ENCODE results near the gene ERICH3. TPM values are rescaled to one million over a fixed set of nuclear protein-coding genes. Genes with fewer than 3 reads are reported as not detected.
"Not testable (repeated sequence)": the region's sequence is repeated elsewhere in the genome, so short reads cannot be mapped to it uniquely, and the experiment has no call there.

Gene ERICH3
- total RNA-seq, 1 donor from 2014 or later = not detected

- no peak overlapping the region for H3K27ac Mint-ChIP-seq (ENCODE audit: unreplicated experiment)
- no peaks in the 10 kb centered on the region for H3K36me3 Mint-ChIP-seq (ENCODE audit: low read depth)
- no peak overlapping the region for H3K4me3 Mint-ChIP-seq (ENCODE audit: unreplicated experiment)
- no peaks in the 10 kb centered on the region for H3K4me1 Mint-ChIP-seq (ENCODE audit: low read depth)
- H3K9me3 Mint-ChIP-seq (ENCODE audit: low read depth) = no peaks in the 10 kb centered on the region
- DNase-seq (ENCODE audit: low spot score) = no peak
- peaks cover 18% of the 10 kb centered on the region for H3K27me3 Mint-ChIP-seq (ENCODE audit: low read depth)
- TF ChIP-seq CTCF (IDR thresholded peaks at IDR 0.05) = no peak
Measured at GRCh38 chr1:74681001-74681400, 7.4 kb upstream of the ERICH3 start.

- H3K27me3 Mint-ChIP-seq (ENCODE audit: low read depth) = peaks cover 22% of the 10 kb centered on the region
- H3K9me3 Mint-ChIP-seq (ENCODE audit: low read depth) = no peaks in the 10 kb centered on the region
- no peak overlapping the region for H3K4me3 Mint-ChIP-seq (ENCODE audit: unreplicated experiment)
- DNase-seq (ENCODE audit: low spot score) = no peak
- H3K4me1 Mint-ChIP-seq (ENCODE audit: low read depth) = no peaks in the 10 kb centered on the region
- no peak overlapping the region for H3K27ac Mint-ChIP-seq (ENCODE audit: unreplicated experiment)
- H3K36me3 Mint-ChIP-seq (ENCODE audit: low read depth) = no peaks in the 10 kb centered on the region
- TF ChIP-seq CTCF (IDR thresholded peaks at IDR 0.05) = no peak
Measured at GRCh38 chr1:74679811-74680210, 6.2 kb upstream of the ERICH3 start.

GRCh38 chr1:74677926-74678325 is 4.3 kb upstream of the ERICH3 start:
- Mint-ChIP-seq H3K4me1 (ENCODE audit: low read depth) (peaks cover 3% of the 10 kb centered on the region), H3K4me3 (ENCODE audit: unreplicated experiment) (no peak overlapping the region), H3K27me3 (ENCODE audit: low read depth) (peaks cover 29% of the 10 kb centered on the region), H3K27ac (ENCODE audit: unreplicated experiment) (no peak overlapping the region), H3K9me3 (ENCODE audit: low read depth) (no peaks in the 10 kb centered on the region), H3K36me3 (ENCODE audit: low read depth) (no peaks in the 10 kb centered on the region)
- TF ChIP-seq CTCF (IDR thresholded peaks at IDR 0.05) = no peak
- DNase-seq (ENCODE audit: low spot score) = no peak

GRCh38 chr1:74674278-74675048 is 871 bp upstream of the ERICH3 start:
- peaks cover 3% of the 10 kb centered on the region for H3K4me1 Mint-ChIP-seq (ENCODE audit: low read depth)
- H3K36me3 Mint-ChIP-seq (ENCODE audit: low read depth) = peaks cover 3% of the 10 kb centered on the region
- peaks cover 11% of the 10 kb centered on the region for H3K9me3 Mint-ChIP-seq (ENCODE audit: low read depth)
- H3K4me3 Mint-ChIP-seq (ENCODE audit: unreplicated experiment) = no peak overlapping the region
- no peak for DNase-seq (ENCODE audit: low spot score)
- no peak for TF ChIP-seq CTCF (IDR thresholded peaks at IDR 0.05)
- H3K27me3 Mint-ChIP-seq (ENCODE audit: low read depth) = peaks cover 41% of the 10 kb centered on the region
- no peak overlapping the region for H3K27ac Mint-ChIP-seq (ENCODE audit: unreplicated experiment)

GRCh38 chr1:74670866-74671265 is 2.7 kb downstream of the ERICH3 start:
- H3K4me3 Mint-ChIP-seq (ENCODE audit: unreplicated experiment); H3K36me3 Mint-ChIP-seq (ENCODE audit: low read depth); H3K4me1 Mint-ChIP-seq (ENCODE audit: low read depth); H3K27ac Mint-ChIP-seq (ENCODE audit: unreplicated experiment); DNase-seq (ENCODE audit: low spot score): not testable (repeated sequence)
- H3K9me3 Mint-ChIP-seq (ENCODE audit: low read depth) = peaks cover 11% of the 10 kb centered on the region
- peaks cover 37% of the 10 kb centered on the region for H3K27me3 Mint-ChIP-seq (ENCODE audit: low read depth)

- Mint-ChIP-seq H3K4me3 (ENCODE audit: unreplicated experiment) (no peak overlapping the region), H3K9me3 (ENCODE audit: low read depth) (no peaks in the 10 kb centered on the region), H3K27ac (ENCODE audit: unreplicated experiment) (no peak overlapping the region), H3K4me1 (ENCODE audit: low read depth) (peaks cover 5% of the 10 kb centered on the region), H3K27me3 (ENCODE audit: low read depth) (peaks cover 2% of the 10 kb centered on the region), H3K36me3 (ENCODE audit: low read depth) (no peaks in the 10 kb centered on the region)
- TF ChIP-seq CTCF (IDR thresholded peaks at IDR 0.05) = no peak
- DNase-seq (ENCODE audit: low spot score) = no peak
Measured at GRCh38 chr1:74654708-74655107, 18.9 kb downstream of the ERICH3 start.

Data from chondrocyte (in vitro differentiated cells).